Natural killer cell treated with Interleukin-12 subunit alpha and Interleukin-12 subunit beta and Interleukin-15 and Interleukin-18, amount 100 ng/mL, for 72 hours (primary cell): ENCODE results near the gene DDB1. TPM values are rescaled to one million over a fixed set of nuclear protein-coding genes. Genes with fewer than 3 reads are reported as not detected.

Experiments used
- ATAC-seq, 2 donors: fragments of 150-1000 bp; cut with Tn5 transposase in 1 of 2; sonication (Bioruptor Pico), chemical (Tn5 transposase) in 1 of 2; 2 replicates each; pipeline ENCODE4 v1.10.0; 2021
- DNase-seq: peaks from one replicate; pipeline ENCODE4 v3.0.0; 2022; ENCODE audit warnings: low spot score
- H3K27ac Mint-ChIP-seq, 2 donors: 1 replicate in 1 of 2; 2 replicates in 1 of 2; pipeline ENCODE4 v1.8.0; 2022; ENCODE audit warnings: mixed read lengths in 2 of 2, mild to moderate bottlenecking in 1 of 2, moderate library complexity in 1 of 2
- H3K27me3 Mint-ChIP-seq, 2 donors: 1 replicate in 1 of 2; 2 replicates in 1 of 2; pipeline ENCODE4 v1.8.0; 2022; ENCODE audit warnings: mixed read lengths in 2 of 2
- H3K36me3 Mint-ChIP-seq: one replicate; pipeline ENCODE4 v1.8.0; 2022; ENCODE audit warnings: mixed read lengths
- H3K4me1 Mint-ChIP-seq, 2 donors: 1 replicate in 1 of 2; 2 replicates in 1 of 2; pipeline ENCODE4 v1.8.0; 2022; ENCODE audit warnings: low read depth in 2 of 2, mixed read lengths in 2 of 2, mild to moderate bottlenecking in 1 of 2
- H3K4me3 Mint-ChIP-seq: one replicate; pipeline ENCODE4 v1.8.0; 2022; ENCODE audit warnings: mixed read lengths
- H3K9me3 Mint-ChIP-seq: 2 replicates; pipeline ENCODE4 v1.8.0; 2022; ENCODE audit warnings: mixed read lengths
- total RNA-seq, 2 donors: library from RNA; stranded (reverse); gene quantifications; one replicate each; pipeline ENCODE4 v1.2.3, GENCODE V29; 2022

DDB1 gene
- total RNA-seq, 2 donors from 2014 or later, result 241 to 276 TPM

DNA sequence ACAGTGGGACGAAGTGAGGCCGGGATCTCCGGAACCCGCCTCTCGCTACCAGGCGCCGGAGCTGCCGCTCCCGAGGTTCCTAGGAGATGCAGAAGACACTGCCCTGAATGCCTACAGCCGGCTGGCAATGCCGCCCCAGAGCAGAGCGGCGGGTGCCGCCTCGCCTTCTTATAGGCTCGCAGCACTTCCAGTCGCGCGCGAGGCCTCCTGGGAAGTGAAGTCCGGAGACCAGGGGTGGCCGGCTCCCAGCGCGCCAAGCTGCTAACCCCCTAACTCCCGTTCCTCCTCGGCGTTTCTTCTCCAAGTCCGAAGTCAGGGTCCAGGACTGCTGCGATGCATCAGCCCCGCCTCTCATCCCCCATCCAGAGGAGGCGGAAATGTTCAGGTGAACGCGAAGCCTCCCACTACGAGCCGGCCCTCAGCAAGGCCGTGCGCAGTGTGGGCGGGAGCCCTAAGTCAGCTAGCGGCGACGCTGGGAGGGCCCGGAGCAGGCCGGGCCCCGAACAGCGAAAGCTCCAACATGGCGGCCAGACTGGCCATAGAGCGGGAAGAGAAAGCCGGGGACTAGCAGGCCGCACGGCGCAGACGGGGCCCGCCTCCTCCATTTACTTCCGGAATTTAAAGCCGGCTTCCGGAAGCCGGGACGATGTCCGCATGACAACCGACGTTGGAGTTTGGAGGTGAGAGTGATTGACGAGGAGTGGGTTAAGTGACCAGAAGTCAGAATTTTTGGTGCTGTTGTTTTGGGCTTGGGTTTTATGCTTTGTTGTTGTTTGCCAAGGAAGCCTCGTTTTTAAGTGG is 29.0 kb upstream of the DDB1 start, which contains the start of the genes CYB561A3 and TMEM138:
Gene CYB561A3, minus strand, starts transcription at position 142 of the 801 bp plus-strand sequence. CDS start 5,169 bp downstream, outside the sequence.
Gene TMEM138, plus strand, starts transcription at position 634 of the 801 bp plus-strand sequence. CDS start 2,017 bp downstream, outside the sequence.
- H3K4me1 Mint-ChIP-seq, result peaks cover 26 to 28% of the 10 kb centered on the region in 2 donors

DNA sequence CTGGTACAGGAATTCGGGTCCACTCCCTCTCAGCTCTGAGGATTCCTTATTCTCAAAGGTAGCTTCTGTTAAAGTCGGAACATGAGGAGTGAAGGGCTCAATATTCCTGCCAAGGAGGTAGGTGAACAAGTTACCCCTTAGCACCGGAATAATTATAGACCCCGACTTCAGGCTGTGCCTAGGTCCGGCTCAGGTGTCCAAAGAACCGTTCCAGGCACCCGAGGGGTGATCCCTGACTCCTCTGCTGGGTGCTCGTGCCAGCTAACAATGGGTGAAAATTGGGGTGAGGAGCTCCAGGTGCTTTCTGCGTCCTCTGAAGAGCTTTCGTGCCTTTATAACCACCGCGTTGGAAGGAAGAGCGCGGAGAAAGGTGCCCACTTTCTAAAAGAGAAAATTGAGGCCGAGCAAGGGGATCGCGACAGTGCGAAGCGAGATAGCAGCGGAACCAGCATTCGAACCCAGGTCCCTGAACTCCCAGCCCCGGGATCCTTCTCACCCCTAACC is 28.4 kb upstream of the DDB1 start:
- Mint-ChIP-seq H3K27ac (peak overlapping the region; percentile 93 to 94), H3K4me1 (peaks cover 28 to 29% of the 10 kb centered on the region in 2 donors), H3K27me3 (no peaks in the 10 kb centered on the region), H3K4me3 (peak overlapping the region; percentile 98), H3K9me3 (no peaks in the 10 kb centered on the region), H3K36me3 (peaks cover 10% of the 10 kb centered on the region)
- ATAC-seq, result no peak
- DNase-seq, result no peak

More for the DNA sequence above, 29.0 kb upstream of the DDB1 start, which contains the start of the genes CYB561A3 and TMEM138:
- ATAC-seq, result peak; percentile 98 to 99
- Mint-ChIP-seq H3K9me3 (no peaks in the 10 kb centered on the region), H3K27me3 (no peaks in the 10 kb centered on the region), H3K36me3 (peaks cover 10% of the 10 kb centered on the region), H3K4me3 (peak within 1 kb of the TSS; percentile 98), H3K27ac (peak within 1 kb of the TSS; percentile 93 to 94)
- DNase-seq, result peak; percentile 97

DNA sequence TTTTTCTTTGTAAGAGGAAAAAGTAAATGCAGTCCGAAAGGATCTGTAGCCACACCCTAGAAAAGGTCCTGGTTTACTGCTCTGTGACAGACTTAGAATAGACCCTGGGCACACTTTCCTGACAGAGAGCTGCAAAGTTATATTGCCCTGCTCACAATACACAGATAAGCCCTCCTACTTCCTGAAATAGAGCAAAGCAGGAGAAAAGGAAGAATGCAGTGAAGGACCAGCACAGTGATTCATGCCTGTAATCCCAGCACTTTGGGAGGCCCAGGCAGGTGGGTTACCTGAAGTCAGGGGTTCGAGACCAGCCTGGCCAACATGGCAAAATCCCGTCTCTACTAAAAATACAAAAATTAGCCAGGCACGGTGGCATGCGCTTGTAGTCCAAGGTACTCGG is 26.6 kb upstream of the DDB1 start:
- no peaks in the 10 kb centered on the region for H3K9me3 Mint-ChIP-seq
- peaks cover 28 to 29% of the 10 kb centered on the region in 2 donors for H3K4me1 Mint-ChIP-seq
- DNase-seq (no peak), ATAC-seq (no peak)
- H3K27ac Mint-ChIP-seq, result no peak overlapping the region
- H3K27me3 Mint-ChIP-seq, result no peaks in the 10 kb centered on the region
- H3K36me3 Mint-ChIP-seq, result peaks cover 10% of the 10 kb centered on the region
- H3K4me3 Mint-ChIP-seq, result peak overlapping the region; percentile 49

DNA sequence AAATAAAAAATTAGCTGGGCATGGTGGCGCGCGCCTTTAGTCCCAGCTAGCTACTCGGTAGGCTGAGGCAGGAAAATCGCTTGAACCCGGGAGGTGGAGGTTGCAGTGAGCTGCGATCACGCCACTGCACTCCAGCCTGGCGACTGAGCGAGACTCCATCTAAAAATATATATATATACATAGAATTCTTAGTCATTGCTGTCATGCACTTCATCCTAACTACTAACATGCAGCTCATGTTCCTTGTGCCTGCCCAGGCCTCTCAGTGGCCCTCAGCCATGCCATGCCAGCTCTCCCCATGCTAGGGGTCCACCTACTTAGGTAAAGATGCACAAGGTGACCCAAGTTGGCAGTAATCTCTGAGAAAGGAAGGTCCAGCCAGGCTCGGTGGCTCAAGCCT is 25.7 kb upstream of the DDB1 start:
- H3K27ac Mint-ChIP-seq, result no peak overlapping the region
- H3K4me1 Mint-ChIP-seq, result peaks cover 23 to 24% of the 10 kb centered on the region in 2 donors
- H3K27me3 Mint-ChIP-seq, result no peaks in the 10 kb centered on the region
- peaks cover 6% of the 10 kb centered on the region for H3K36me3 Mint-ChIP-seq
- no peaks in the 10 kb centered on the region for H3K9me3 Mint-ChIP-seq
- DNase-seq, result no peak
- ATAC-seq, result no peak
- no peak overlapping the region for H3K4me3 Mint-ChIP-seq

DNA sequence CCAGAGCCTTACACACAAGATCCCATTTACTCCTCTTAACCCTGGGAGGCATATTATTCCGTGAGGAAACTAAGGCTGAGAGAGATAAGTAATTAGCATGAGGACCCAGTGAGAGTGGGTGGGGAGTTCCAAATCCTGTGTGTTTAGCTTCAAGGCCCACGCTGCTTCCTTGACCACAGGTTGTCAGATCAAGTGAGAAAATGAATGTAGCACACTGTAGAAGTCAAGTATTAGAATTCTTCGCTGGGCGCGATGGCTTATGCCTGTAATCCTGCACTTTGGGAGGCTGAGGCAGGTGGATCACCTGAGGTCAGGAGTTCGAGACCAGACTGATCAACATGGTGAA is 25.0 kb upstream of the DDB1 start:
- Mint-ChIP-seq H3K9me3 (no peaks in the 10 kb centered on the region), H3K27me3 (no peaks in the 10 kb centered on the region), H3K4me1 (peaks cover 16 to 19% of the 10 kb centered on the region in 2 donors), H3K4me3 (no peak overlapping the region), H3K36me3 (peaks cover 10% of the 10 kb centered on the region), H3K27ac (no peak overlapping the region)
- ATAC-seq, result no peak
- no peak for DNase-seq

DNA sequence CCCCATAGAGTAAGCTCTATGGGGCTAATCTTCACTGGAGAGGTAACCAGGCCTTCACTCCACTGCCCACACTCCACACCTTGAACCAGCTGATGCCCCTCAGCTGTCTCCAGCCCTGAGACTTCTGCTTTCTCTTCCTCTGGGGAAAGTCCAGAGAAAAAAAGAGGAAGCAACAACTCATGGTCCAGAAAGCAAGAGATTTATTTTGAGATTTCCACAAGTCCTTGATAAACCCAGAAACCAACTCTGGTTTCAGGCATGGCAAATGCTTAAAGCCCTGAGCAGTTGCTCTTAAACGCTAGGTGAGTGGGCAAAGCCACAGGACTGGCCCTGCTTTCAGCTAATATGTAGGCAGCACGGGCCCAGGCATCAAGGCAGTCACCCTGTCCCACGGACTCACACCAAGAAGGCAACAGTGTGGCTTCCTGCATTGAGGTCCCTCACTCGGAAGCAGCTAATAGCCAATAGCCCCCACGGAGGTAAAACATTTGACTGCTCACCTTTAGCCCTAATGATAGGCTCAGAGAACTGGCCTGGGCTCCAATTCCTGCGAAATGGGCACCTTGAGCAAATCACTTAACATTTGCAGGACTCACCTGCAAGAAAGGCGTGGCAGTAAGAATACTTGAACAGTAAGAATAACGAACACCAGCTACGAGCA is 24.5 kb upstream of the DDB1 start:
- no peak overlapping the region for H3K4me3 Mint-ChIP-seq
- no peak for DNase-seq
- no peak for ATAC-seq
- H3K36me3 Mint-ChIP-seq, result peaks cover 8% of the 10 kb centered on the region
- no peaks in the 10 kb centered on the region for H3K9me3 Mint-ChIP-seq
- H3K27me3 Mint-ChIP-seq, result no peaks in the 10 kb centered on the region
- H3K4me1 Mint-ChIP-seq, result peaks cover 11 to 15% of the 10 kb centered on the region in 2 donors
- H3K27ac Mint-ChIP-seq, result no peak overlapping the region

DNA sequence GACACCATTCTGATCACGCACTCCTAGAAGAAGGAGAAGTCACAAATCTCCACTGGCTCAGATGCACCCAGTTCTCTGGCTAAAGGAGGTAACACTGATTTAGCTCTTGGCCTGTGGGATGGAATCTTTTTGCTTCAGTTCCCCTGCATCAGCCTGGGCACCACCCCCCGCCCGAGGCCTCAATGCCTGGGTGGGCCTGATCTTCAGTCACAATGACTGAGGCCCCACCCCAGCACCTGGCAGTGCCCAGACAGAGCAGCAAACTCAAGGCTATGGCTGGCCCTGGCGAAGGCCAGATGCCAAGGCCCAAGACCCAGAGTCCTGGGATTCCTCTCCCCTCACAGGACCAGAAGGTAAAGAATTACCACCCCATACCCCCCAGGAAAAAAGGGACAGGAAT is 23.8 kb upstream of the DDB1 start:
- H3K36me3 Mint-ChIP-seq, result peaks cover 4% of the 10 kb centered on the region
- ATAC-seq (no peak), DNase-seq (no peak)
- no peak overlapping the region for H3K27ac Mint-ChIP-seq
- H3K27me3 Mint-ChIP-seq, result no peaks in the 10 kb centered on the region
- H3K9me3 Mint-ChIP-seq, result no peaks in the 10 kb centered on the region
- peaks cover 7 to 12% of the 10 kb centered on the region in 2 donors for H3K4me1 Mint-ChIP-seq
- no peak overlapping the region for H3K4me3 Mint-ChIP-seq

DNA sequence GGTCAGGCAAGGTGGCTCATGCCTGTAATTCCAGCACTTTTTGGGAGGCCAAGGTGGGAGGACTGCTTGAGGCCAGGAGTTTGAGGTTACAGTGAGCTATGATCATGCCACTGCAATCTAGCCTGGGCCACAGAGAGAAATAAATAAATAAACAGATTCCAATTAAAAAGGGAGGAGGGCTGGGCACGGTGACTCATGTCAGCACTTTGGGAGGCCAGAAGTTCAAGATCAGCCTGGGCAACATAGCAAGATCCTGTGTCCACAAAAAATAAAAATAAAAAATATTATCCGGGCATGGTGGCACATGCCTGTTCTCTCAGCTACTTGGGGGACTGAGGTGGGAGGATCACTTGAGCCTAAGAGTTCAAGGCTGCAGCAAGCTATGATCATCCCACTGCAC is 21.3 kb upstream of the DDB1 start:
- no peak overlapping the region for H3K27ac Mint-ChIP-seq
- H3K9me3 Mint-ChIP-seq, result no peaks in the 10 kb centered on the region
- H3K4me3 Mint-ChIP-seq, result no peak overlapping the region
- peaks cover 9% of the 10 kb centered on the region for H3K36me3 Mint-ChIP-seq
- H3K27me3 Mint-ChIP-seq, result no peaks in the 10 kb centered on the region
- peaks cover 0 to 8% of the 10 kb centered on the region in 2 donors for H3K4me1 Mint-ChIP-seq
- DNase-seq, result no peak
- ATAC-seq, result no peak

DNA sequence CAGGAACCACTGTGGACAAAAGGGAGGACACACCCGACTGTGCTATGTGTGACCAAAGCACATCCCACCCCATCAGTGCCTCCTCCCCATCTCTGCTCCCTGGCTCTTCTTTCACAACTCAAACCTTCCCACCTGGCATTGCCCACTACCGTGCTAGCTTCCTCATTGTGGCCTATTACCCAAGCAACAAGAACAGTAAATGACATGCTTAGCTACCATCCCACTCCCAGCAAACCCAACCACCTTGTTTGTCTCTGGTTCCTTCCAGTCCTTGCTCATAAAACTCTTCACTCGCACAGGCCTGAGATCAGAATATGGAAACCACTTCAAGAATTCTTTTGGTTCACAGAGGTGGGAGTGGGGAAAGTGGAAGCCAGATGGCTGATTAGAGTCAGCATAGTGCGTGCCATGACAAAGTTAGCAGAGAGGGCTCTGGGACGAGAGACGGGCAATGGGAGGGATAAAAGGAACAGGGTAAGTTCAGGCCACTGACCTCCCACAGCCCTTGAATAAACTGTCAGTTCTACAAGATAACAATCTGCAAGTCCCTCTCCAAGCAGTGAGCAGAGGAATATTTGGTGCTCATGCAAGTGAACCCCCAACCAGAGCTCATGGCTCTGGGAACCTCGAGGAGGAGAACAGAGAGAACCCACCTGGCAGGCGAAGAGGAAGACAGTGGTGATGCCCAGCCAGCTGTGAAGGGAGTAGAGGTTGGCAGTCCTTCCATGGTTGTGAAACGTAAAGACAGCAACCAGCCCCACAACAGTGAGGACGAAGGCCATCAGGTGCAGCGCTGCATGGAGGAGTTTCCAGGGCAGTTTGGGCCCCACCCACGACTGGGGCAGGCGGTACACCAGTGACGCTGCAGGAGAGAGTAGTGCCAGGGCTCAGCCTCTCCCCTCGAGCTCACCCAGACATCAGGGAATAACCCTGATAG is 20.5 kb upstream of the DDB1 start:
- no peak overlapping the region for H3K4me3 Mint-ChIP-seq
- no peaks in the 10 kb centered on the region for H3K9me3 Mint-ChIP-seq
- ATAC-seq (no peak), DNase-seq (no peak)
- peaks cover 0 to 8% of the 10 kb centered on the region in 2 donors for H3K4me1 Mint-ChIP-seq
- no peaks in the 10 kb centered on the region for H3K27me3 Mint-ChIP-seq
- no peak overlapping the region for H3K27ac Mint-ChIP-seq
- H3K36me3 Mint-ChIP-seq, result peaks cover 9% of the 10 kb centered on the region

DNA sequence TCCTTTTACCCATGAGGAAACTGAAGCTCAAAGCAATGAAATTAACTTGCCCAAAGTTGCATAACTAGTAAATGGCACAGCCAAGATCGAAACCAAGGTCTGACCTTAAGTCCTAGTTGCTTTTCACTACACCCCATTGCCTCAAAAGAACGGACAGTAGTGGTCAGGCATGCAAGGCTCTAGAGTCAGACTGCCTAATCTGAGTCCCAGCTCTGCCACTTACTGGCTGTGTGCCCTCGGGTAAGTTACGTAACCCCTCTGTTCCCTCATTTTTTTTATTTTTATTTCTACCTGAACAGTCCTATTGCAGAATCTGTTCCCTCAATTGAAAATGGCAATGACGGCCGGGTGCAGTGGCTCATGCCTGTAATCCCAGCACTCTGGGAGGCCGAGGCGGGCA is 19.1 kb upstream of the DDB1 start:
- Mint-ChIP-seq H3K36me3 (peaks cover 9% of the 10 kb centered on the region), H3K9me3 (no peaks in the 10 kb centered on the region), H3K27ac (no peak overlapping the region), H3K4me1 (peaks cover 0 to 6% of the 10 kb centered on the region in 2 donors), H3K27me3 (no peaks in the 10 kb centered on the region), H3K4me3 (no peak overlapping the region)
- DNase-seq (no peak), ATAC-seq (no peak)

DNA sequence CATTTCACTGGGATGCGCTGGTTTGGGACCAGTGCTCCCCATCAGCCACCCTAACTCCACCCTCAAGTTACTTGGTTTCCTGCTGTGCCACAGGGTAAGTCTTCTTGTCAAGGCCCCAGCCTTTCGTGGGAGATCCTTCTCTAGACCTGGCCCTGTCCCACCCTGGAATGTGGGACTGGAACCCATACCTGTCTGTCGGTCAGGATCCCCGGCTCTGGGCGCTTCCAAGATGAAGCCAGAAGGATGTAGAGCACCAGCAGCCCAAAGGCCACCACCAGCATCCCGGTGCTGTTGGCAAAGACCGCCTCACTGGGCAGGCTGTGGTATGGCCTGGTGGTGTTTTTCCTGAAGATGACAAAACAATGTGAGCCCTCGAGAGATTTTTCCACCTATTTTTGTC is 17.9 kb upstream of the DDB1 start:
- Mint-ChIP-seq H3K9me3 (no peaks in the 10 kb centered on the region), H3K4me3 (no peak overlapping the region), H3K4me1 (peaks cover 0 to 3% of the 10 kb centered on the region in 2 donors), H3K27ac (no peak overlapping the region), H3K36me3 (peaks cover 9% of the 10 kb centered on the region), H3K27me3 (no peaks in the 10 kb centered on the region)
- ATAC-seq, result no peak
- DNase-seq, result no peak

DNA sequence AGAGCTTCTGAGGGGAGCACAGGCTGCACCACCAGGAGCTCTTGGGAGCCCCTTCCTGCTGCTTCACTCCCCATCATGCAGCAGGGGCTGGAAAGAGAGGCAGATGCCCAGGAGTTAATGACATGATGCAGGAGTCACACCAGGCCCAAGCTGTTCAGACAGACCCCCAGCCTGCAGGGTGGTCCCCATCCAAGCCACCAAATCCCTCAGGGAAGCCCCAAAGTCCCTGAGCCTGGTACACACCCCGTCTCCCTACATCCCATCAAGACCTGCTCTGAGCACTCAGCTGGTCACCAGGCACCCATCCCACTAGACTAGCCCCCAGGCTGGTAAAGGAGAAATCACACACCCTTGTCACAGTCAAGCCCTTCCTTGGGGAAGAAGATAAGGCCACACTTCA is 17.4 kb upstream of the DDB1 start:
- Mint-ChIP-seq H3K27ac (no peak overlapping the region), H3K4me3 (no peak overlapping the region), H3K27me3 (no peaks in the 10 kb centered on the region), H3K9me3 (no peaks in the 10 kb centered on the region), H3K4me1 (peaks cover 0 to 3% of the 10 kb centered on the region in 2 donors), H3K36me3 (peaks cover 9% of the 10 kb centered on the region)
- DNase-seq, result no peak
- no peak for ATAC-seq

DNA sequence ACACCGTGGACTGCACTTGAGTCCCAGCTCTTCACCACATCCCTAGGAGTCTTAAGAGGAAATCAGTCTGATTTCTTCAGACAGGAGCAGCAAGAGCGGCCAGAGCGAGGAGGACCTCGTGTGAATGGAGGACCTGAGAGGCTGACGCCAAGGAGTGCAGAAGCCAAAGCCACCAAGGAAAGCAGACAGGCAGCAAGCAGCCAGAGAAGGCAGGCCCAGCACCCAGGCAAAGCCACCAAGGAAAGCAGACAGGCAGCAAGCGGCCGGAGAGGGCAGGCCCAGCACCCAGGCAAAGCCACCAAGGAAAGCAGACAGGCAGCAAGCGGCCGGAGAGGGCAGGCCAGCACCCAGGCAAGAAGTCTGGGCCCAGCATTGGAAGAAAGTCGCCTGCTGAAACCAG is 17.0 kb upstream of the DDB1 start:
- H3K4me1 Mint-ChIP-seq, result peaks cover 0 to 3% of the 10 kb centered on the region in 2 donors
- H3K36me3 Mint-ChIP-seq, result peaks cover 9% of the 10 kb centered on the region
- H3K27me3 Mint-ChIP-seq, result no peaks in the 10 kb centered on the region
- ATAC-seq (no peak), DNase-seq (no peak)
- no peaks in the 10 kb centered on the region for H3K9me3 Mint-ChIP-seq
- peak overlapping the region in 1 of 2 donors; percentile 49 for H3K27ac Mint-ChIP-seq
- no peak overlapping the region for H3K4me3 Mint-ChIP-seq
